Dermis blood vessel endothelial cell (primary cell): ENCODE data around the gene PRKCH. TPM values are rescaled to one million over a fixed set of nuclear protein-coding genes. Genes with fewer than 3 reads are reported as not detected.
A peak's percentile ranks its signal among the peaks of the same experiment; 100 is the strongest.

Experiments
- DNase-seq: peaks from one replicate; pipeline ENCODE4 v3.0.0; 2010
- total RNA-seq: library from RNA; depleted of rRNA; stranded (reverse); fragments of >200 nt; gene quantifications from 2 replicates; pipeline ENCODE4 v1.2.3, GENCODE V29; 2014

PRKCH gene
- total RNA-seq, 1 donor from 2014 or later = 327 TPM

- no peak for DNase-seq
Observed at GRCh38 chr14:61368781-61369453, 47.5 kb downstream of the PRKCH start.

- DNase-seq = no peak
Observed at GRCh38 chr14:61369454-61369810, 48.1 kb downstream of the PRKCH start.

- DNase-seq = no peak
Observed at GRCh38 chr14:61372379-61372778, 51.0 kb downstream of the PRKCH start.

DNA sequence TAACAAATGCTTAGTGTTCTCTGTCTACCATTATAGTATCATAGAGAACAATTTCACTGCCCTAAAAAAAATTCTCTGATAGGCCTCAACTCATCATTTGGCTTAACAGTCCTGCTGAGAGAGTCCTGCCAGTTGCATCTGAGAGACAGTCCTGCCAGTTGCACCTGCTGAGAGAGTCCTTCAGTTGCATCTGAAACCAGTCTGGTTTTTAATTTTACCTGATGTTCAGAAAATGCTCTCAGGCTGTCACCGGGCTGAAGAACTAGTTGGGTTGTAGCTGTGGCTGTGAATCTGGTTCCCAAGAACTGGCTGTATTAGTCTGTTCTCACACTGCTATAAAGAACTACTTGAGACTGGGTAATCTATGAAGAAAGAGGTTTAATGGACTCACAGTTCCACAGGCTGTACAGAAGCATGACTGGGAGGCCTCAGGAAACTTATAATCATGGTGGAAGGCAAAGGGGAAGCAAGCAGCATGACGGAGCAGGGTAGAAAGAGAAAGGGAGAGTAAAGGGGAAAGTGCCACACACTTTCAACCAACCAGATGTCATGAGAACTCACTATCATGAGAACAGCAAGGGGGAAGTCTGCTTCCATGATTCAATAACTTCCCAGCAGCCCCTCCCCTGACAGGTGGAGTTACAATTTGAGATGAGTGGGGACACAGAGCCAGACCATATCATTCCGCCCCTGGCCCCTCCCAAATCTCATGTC, 51.6 kb downstream of the PRKCH start:
- no peak for DNase-seq

DNA sequence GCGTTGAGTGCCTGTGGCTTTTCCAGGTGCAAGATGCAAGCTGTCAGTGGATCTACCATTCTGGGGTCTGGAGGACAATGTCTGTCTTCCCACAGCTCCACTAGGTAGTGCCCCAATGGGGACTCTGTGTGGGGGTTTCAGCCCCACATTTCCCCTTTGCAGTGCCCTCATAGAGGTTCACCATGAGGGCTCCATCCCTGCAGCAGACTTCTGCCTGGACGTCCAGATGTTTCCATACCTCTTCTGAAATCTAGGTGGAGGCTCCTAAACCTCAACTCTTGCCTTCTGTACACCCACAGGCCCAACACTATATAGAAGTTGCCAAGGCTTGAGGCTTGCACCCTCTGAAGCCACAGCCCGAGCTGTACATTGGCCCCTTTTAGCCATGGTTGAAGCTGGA, 52.9 kb downstream of the PRKCH start:
- DNase-seq = no peak

- DNase-seq = no peak
Observed at GRCh38 chr14:61375218-61375617, 53.8 kb downstream of the PRKCH start.

DNA sequence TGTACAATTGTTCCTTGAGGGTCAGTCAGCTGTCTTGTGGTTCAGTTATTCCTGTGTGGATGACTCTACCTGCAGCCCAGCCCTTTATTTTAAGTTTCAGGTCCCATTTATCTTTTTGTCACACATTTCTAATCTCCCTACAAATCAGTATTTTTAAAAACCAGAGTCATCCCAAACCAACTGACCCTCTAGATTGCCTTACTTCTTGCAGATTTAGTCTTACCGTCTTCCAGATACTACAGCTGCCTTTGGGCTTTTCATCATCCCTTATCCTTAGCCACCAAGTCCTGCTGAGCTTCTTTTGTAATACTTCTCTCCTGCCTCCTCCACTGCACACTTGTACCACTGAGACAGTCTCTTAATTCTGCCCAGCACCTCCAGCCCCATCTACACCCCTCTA, 54.9 kb downstream of the PRKCH start:
- DNase-seq = no peak

DNA sequence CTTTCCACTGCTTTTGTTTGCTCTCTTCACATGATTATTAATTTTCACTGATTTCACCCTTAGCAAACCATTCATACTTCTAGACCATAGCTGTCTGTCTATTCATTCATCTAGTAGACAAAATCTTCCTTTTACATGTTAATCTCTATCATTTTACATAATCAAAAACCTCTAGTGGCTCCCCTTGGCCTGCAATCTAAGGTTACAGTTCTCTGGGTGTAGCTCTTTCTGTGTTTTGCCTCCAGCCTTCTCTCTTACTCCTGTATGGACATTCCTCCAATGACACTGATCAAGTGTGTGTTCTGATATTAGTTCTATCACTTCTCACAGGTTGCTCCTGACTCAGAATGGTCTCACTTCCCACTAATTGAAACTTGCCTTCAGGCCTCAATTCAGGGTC, 56.4 kb downstream of the PRKCH start:
- no peak for DNase-seq

- DNase-seq = no peak
Observed at GRCh38 chr14:61379639-61380184, 58.3 kb downstream of the PRKCH start.

- DNase-seq = no peak
Observed at GRCh38 chr14:61380984-61381383, 59.6 kb downstream of the PRKCH start.

- DNase-seq = no peak
Observed at GRCh38 chr14:61381553-61381952, 60.2 kb downstream of the PRKCH start.

GRCh38 chr14:61382842-61383241, 61.5 kb downstream of the PRKCH start:
- DNase-seq = no peak

DNA sequence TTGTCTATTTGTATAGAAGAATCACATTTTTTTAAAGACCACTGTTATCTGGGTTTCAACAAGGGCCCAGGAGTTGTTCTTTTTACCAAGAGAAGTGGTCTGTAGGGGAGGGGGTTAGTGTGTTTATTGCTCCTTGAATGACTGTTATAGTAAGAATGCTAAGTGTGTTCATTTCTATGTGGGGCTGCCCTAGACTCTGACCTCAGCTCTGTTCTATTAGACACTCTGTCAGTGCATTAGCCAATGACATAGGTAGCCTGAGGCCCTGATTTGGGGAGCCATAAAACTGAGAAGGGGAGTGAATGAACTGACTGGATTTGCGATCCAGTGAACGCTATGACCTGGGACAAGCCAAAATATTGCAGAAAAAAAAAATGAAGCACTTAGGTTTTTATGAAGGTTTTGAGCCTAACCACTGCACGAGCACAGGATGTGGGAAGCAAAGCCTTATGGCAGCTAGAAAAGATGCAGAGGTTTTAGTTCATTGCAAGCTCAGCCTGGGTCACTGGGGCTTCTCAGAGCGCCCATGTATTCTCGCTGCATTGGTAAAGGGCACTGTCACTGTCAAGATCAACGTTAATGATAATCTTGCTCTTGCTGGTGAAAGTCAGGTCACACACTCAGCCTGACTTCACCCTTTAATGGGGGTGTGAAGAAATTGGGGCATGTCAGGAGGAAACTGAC, 63.8 kb downstream of the PRKCH start:
- DNase-seq = no peak

- DNase-seq = no peak
Observed at GRCh38 chr14:61386173-61386772, 64.9 kb downstream of the PRKCH start.

- no peak for DNase-seq
Observed at GRCh38 chr14:61387076-61387475, 65.7 kb downstream of the PRKCH start.

DNA sequence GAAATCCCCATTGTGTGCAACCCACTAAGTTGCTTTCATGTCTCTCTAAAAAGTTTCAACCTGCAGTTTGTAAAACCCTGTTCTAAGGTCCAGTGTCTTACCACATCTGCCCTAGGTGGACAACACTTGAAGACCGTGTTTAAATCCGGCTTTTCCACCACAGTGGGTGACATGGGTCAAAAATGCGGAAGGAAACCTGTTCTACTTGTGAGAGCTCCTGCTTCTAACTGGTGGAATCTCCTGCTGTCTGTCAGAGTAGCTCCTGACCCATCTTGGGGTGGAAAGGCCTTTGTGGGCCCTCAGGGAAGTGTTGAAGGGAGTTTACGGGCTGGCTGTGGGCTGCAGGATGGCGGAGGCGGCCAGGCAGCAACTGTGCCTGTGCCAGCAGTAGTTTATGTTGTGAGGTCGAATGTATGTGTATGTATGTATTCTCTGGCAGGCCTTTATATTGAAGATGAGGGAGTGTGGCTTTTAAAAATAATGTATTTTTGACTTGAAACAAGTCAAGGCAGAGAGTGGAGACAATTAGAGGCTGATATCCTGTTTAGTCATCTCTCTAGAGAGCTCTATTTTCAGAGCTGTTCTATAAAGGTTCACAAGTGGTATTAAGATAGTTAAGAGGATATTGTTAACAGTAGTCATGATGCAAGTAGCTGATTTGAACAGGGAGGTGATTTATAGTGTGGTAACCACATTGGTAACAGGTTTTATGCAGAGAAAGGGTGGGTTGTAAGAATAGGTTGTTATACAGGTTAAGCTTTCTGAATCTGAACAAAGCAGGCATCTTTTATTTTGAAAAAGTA, 67.0 kb downstream of the PRKCH start:
- DNase-seq = peak; percentile 75

DNA sequence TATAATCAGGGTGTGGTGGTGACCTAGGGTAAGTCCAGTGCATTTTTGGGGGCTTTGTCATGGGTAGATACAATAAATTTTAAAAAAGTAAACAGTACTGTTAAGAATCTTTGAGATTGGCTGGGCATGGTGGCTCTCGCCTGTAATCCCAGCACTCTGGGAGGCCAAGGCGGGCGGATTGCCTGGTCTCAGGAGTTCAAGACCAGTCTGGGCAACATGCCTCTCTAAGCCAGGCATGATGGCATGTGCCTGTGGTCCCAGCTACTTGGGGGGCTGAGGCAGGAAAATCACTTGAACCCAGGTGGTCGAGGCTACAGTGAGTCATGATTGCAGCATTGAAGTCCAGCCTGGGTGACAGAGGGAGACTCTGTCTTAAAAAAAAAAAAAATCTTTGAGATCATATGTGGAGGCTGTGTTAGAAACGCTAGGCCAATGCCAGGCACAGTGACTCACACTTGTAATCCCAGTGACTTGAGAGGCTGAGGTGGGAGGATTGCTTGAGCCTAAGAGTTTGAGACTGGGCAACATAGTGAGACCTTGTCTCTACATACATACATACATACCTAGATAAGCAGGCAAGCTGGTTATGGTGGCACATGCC, 67.7 kb downstream of the PRKCH start:
- peak; percentile 53 for DNase-seq

DNA sequence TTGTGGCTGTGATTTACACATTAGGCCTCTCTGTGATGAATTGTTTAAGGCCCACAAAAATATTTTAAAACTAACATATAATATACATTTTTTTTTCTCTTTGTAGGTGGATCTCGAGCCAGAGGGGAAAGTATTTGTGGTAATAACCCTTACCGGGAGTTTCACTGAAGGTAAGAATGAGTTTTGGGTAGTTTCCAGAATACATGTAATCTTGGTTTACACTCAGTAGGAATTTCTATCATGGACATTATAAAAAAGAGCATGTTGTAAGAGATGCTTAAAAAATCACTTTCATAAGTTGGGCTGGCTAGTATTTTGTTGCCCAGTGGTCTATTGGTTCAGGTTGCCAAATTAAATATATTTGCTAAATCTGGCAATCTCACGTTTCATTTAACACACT, 69.7 kb downstream of the PRKCH start:
- DNase-seq = no peak

DNA sequence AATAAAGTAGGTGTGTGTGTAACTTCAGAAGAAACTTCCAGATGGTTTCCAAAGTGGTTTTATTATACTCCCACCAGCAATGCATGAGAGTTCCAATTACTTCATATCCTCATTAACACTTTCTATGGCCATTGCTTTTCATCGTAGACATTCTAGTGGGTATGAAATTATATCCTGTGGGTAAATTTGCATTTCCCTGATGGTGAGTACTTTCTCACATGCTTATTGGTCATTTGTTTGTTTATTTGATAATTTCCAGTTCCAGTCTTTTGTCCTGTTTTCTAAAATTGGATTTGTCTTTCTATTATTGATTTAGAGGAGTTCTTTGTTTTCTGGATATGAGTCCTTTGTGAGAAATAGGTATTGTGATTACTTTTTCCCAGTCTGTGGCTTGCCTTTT, 70.9 kb downstream of the PRKCH start:
- DNase-seq = no peak

GRCh38 chr14:61394542-61394941, 73.2 kb downstream of the PRKCH start:
- no peak for DNase-seq

DNA sequence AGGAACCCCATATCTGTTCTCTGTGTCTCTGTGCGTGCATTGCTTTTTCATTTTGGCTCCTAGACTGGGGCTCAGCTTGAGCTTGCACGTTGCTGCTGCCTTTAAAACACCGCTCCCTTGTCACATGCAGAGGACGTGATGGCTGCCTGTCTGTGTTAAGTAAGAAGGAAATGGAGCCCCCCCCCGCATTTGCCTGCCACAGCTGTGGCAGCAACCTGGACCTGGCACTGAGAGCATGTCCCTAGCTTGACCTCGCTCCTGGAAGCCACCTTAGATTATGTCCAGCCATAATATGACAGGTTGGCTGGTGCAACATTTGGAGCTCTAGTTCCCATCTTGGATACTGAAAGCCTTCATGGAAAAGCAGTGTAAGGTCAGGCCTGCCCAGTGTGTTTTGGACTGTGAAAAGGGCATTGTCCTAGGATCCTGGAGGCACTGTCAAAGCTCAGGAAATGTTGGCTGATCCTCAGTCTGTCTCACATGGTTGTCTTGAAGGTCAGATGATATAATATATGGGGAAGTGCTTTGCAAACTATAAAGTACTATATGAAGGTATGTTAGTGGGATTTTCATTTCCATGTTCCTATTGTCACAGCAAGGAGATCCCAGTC, 73.8 kb downstream of the PRKCH start:
- DNase-seq = no peak

- DNase-seq = no peak
Observed at GRCh38 chr14:61396279-61396678, 74.9 kb downstream of the PRKCH start.
